ENCODE results near the gene CRCP. TPM values are rescaled to one million over a fixed set of nuclear protein-coding genes. Genes with fewer than 3 reads are reported as not detected.
"Not testable (repeated sequence)": the region's sequence is repeated elsewhere in the genome, so short reads cannot be mapped to it uniquely, and the experiment has no call there.

CRCP gene
- total RNA-seq, 1 donor = 36.1 TPM

DNA sequence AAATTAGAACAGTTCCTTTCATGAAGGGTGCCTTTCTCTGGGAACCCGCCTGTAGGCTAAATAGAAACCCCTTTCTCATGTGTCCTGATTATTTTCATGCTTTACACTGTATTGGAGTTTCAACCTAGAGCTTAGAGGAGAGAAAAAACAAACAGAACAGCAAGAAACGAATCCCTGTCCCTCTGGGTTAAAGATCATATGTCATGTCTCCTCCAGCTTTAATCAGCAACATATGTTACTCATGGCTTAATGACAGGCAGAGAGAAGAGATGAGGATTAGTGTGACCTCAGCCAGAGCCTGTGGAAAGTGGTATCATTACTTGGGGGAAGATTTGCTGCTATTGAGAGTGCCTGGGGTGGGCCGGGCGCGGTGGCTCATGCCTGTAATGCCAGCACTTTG is 32.1 kb downstream of the CRCP start:
- peak; percentile 51 for DNase-seq (ENCODE audit: low read depth)
- TF ChIP-seq, protein P1, sequence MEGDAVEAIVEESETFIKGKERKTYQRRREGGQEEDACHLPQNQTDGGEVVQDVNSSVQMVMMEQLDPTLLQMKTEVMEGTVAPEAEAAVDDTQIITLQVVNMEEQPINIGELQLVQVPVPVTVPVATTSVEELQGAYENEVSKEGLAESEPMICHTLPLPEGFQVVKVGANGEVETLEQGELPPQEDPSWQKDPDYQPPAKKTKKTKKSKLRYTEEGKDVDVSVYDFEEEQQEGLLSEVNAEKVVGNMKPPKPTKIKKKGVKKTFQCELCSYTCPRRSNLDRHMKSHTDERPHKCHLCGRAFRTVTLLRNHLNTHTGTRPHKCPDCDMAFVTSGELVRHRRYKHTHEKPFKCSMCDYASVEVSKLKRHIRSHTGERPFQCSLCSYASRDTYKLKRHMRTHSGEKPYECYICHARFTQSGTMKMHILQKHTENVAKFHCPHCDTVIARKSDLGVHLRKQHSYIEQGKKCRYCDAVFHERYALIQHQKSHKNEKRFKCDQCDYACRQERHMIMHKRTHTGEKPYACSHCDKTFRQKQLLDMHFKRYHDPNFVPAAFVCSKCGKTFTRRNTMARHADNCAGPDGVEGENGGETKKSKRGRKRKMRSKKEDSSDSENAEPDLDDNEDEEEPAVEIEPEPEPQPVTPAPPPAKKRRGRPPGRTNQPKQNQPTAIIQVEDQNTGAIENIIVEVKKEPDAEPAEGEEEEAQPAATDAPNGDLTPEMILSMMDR (IDR thresholded peaks at IDR 0.05; ENCODE audit: insufficient read depth, low read length) = no peak
- H3K4me3 ChIP-seq (ENCODE audit: low read depth, low read length) = no peak overlapping the region

DNA sequence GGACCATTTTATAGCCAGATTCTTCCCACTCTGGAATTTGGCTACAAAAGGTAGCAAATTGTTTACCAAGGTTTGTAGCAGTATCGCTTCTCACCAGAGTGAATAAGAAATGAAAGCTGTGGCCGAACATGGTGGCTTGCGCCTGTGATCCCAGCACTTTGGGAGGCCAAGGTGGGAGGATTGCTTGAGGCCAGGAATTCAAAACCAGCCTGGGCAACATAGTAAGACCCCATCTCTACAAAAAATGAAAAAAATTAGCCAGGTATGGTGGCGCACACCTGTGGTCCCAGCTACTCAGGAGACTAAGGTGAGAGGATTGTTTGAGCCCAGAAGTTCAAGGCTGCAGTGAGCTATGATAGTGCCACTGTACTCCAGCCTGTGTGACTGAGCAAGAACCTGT is 33.0 kb downstream of the CRCP start:
- H3K4me3 ChIP-seq (ENCODE audit: low read depth, low read length); DNase-seq (ENCODE audit: low read depth): not testable (repeated sequence)

DNA sequence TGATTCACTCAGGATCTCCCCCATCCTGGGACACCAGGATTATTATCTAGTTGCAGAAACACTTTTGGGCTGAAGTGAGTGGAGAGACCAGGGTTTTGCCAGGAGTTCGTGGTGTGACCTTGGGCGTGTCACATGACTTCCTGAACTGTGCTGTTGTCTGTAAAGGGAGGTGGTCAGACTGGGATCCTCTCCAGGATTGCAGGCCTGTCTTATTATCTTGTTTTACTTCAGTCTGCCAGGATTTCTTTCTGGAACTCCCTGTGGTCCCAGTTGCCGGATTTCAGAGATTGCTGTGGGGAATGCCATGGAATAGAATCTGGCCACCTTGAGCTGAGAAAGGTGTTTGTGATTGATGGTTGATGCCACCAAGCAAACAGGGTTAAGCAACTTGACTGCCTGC is 35.8 kb downstream of the CRCP start:
- TF ChIP-seq, protein P1 (IDR thresholded peaks at IDR 0.05; ENCODE audit: insufficient read depth, low read length) = no peak
- no peak overlapping the region for H3K4me3 ChIP-seq (ENCODE audit: low read depth, low read length)
- peak; percentile 98 for DNase-seq (ENCODE audit: low read depth)

DNA sequence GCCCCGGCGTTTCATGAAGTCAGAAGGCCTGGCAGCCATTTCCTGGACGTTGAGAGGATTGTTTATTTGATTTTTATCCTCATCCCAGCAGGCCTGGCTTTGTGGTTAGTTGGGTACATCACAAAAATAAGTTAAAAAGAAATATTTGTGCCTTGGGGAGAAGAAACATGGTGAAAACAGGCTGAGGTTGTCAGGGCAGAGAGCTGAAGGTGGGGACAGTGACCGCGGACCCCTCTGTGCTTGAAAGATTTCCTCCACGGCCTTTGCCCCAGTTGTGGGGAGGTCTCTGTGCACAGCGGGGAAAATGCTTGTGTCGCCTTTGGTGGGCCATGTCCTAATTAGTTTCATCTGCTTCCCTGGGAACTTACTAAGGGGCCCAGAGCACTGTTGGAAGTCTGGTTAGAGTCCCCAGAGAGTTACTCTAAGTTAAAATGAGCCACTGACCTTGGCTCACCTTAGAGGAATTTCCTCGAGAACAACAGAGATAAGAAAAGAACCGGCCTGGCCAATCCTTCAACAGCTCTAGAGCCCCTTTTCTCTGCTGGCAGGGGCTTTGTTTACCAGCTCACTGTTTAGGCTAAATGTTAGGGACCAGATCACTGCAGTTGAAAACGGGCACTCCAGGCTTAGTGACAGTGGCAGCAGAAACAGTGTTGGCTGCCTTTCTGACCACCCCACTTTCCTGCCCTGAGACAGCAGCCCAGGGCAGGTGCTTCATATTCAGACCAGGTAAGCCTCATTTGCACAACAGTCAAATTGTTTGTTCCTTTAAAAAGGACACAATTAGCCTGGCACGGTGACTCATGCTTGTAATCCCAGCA is 37.9 kb downstream of the CRCP start:
- no peak overlapping the region for H3K4me3 ChIP-seq (ENCODE audit: low read depth, low read length)
- TF ChIP-seq, protein P1 (IDR thresholded peaks at IDR 0.05; ENCODE audit: insufficient read depth, low read length) = no peak

DNA sequence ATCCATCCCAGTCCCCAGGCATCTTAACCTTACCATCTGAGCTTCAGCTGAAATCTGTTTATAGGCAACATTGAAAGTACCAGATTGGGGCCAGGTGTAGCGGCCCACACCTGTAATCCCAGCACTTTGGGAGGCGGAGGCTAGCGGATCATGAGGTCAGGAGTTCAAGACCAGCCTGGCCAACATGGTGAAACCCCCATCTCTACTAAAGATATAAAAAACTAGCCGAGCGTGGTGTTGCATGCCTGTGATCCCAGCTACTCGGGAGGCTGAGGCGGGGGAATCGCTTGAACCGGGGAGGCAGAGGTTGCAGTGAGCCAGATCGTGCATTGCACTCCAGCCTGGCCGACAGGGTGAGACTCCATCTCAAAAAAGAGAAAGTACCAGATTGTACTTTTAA is 39.0 kb downstream of the CRCP start:
- TF ChIP-seq, protein P1 (IDR thresholded peaks at IDR 0.05; ENCODE audit: insufficient read depth, low read length) = no peak

More for the DNA sequence above, 37.9 kb downstream of the CRCP start:
- DNase-seq (ENCODE audit: low read depth) = peak; percentile 60

DNA sequence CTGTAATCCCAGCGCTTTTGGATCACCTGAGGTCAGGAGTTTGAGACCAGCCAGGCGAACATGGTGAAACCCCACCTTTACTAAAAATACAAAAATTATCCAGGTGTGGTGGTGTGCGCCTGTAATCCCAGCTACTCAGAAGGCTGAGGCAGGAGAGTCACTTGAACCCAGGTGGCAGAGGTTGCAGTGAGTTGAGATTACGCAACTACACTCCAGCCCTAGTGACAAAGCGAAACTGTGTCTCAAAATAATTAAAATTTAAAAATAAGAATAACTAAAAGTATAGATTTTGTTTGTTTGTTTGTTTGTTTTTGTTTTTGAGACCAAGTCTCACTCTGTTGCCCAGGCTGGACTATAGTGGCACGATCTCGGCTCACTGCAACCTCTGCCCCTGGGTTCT is 41.4 kb downstream of the CRCP start:
- H3K4me3 ChIP-seq (ENCODE audit: low read depth, low read length); DNase-seq (ENCODE audit: low read depth): not testable (repeated sequence)

More for the DNA sequence above, 39.0 kb downstream of the CRCP start:
- H3K4me3 ChIP-seq (ENCODE audit: low read depth, low read length) = no peak overlapping the region
- DNase-seq (ENCODE audit: low read depth) = no peak

DNA sequence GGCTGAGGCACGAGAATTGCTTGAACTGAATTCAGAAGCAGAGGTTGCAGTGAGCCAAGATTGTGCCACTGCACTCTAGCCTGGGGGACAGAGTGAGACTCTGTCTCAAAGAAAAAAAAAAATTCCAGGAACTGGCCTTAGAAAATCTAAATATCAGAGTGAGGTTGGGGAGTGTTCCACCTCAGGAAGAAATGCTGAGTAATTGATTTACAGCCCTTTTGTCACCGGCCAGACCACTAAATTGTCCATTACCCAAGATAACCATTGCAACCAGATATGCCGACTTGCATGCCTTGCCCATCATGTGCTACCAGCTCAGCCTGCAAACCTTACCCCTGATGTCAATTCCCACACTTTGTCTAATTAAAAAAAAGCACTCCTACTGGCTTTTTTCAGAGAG is 42.4 kb downstream of the CRCP start:
- TF ChIP-seq, protein P1 (IDR thresholded peaks at IDR 0.05; ENCODE audit: insufficient read depth, low read length) = no peak
- H3K4me3 ChIP-seq (ENCODE audit: low read depth, low read length) = no peak overlapping the region
- DNase-seq (ENCODE audit: low read depth) = no peak

DNA sequence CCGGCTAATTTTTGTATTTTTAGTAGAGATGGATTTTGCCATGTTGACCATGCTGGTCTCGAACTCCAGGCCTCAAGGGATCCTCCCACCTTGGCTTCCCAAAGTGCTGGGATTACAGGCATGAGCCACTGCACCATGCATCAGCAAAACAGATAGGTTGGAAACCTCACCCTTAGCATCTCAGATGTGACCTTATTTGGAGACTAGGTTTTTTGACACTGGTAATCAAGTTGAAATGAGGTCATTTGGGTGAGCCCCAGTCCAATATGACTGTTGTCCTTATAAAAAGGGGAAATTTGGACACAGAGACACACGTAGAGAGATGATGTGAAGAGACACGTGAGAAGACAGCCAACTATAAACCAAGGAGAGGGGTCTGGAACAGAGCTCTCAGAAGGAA is 48.0 kb downstream of the CRCP start:
- TF ChIP-seq, protein P1 (IDR thresholded peaks at IDR 0.05; ENCODE audit: insufficient read depth, low read length) = no peak
- H3K4me3 ChIP-seq (ENCODE audit: low read depth, low read length) = no peak overlapping the region
- DNase-seq (ENCODE audit: low read depth) = no peak
